ENCODE measurements around the gene VSTM4. TPM values are rescaled to one million over a fixed set of nuclear protein-coding genes. Genes with fewer than 3 reads are reported as not detected.

Gene VSTM4
- total and polyA plus RNA-seq, 3 donors from 2014 or later = 25.6 to 35.8 (median 26.0) TPM

- H3K9me3 ChIP-seq = no peaks in the 10 kb centered on the region
- no peaks in the 10 kb centered on the region for H3K36me3 ChIP-seq (ENCODE audit: low read depth, missing control alignments)
- 86 to 97% methylated on average over 7 to 8 of the region's 8 CpGs for WGBS, 2 donors
- H3K27ac ChIP-seq = no peak overlapping the region
- TF ChIP-seq CTCF (IDR thresholded peaks at IDR 0.05) = no peak
- no peak for TF ChIP-seq POLR2A (IDR thresholded peaks at IDR 0.05)
- H3K4me3 ChIP-seq = no peak overlapping the region
- H3K27me3 ChIP-seq = no peaks in the 10 kb centered on the region
- intact Hi-C loops (cut with DNase I; ENCODE audit: low total_unique reads) = no loop called here
- DNase-seq = no peak
- H3K4me1 ChIP-seq = peaks cover 26% of the 10 kb centered on the region
Measured at GRCh38 chr10:49068209-49068608, 47.1 kb downstream of the VSTM4 start.

- Histone ChIP-seq H3K27ac (no peak overlapping the region), H3K4me3 (no peak overlapping the region), H3K27me3 (no peaks in the 10 kb centered on the region), H3K9me3 (no peaks in the 10 kb centered on the region), H3K4me1 (peaks cover 20% of the 10 kb centered on the region), H3K36me3 (ENCODE audit: low read depth, missing control alignments) (no peaks in the 10 kb centered on the region)
- TF ChIP-seq CTCF (IDR thresholded peaks at IDR 0.05) (no peak), POLR2A (IDR thresholded peaks at IDR 0.05) (no peak)
- WGBS, 2 donors = 82 to 91% methylated on average over 5 of the region's 5 CpGs
- intact Hi-C loops (cut with DNase I; ENCODE audit: low total_unique reads) = no loop called here
- no peak for DNase-seq
Measured at GRCh38 chr10:49066944-49067730, 48.2 kb downstream of the VSTM4 start.

- Histone ChIP-seq H3K9me3 (no peaks in the 10 kb centered on the region), H3K4me1 (peaks cover 16% of the 10 kb centered on the region), H3K36me3 (ENCODE audit: low read depth, missing control alignments) (no peaks in the 10 kb centered on the region), H3K27me3 (no peaks in the 10 kb centered on the region), H3K27ac (no peak overlapping the region), H3K4me3 (no peak overlapping the region)
- intact Hi-C loops (cut with DNase I; ENCODE audit: low total_unique reads) = no loop called here
- TF ChIP-seq POLR2A (IDR thresholded peaks at IDR 0.05) (no peak), CTCF (IDR thresholded peaks at IDR 0.05) (no peak)
- no peak for DNase-seq
Measured at GRCh38 chr10:49062229-49062628, 53.1 kb downstream of the VSTM4 start.

GRCh38 chr10:49061667-49062066 lies 53.7 kb downstream of the VSTM4 start:
- Histone ChIP-seq H3K27me3 (no peaks in the 10 kb centered on the region), H3K4me3 (no peak overlapping the region), H3K36me3 (ENCODE audit: low read depth, missing control alignments) (no peaks in the 10 kb centered on the region), H3K27ac (no peak overlapping the region), H3K4me1 (peaks cover 16% of the 10 kb centered on the region), H3K9me3 (no peaks in the 10 kb centered on the region)
- DNase-seq = no peak
- intact Hi-C loops (cut with DNase I; ENCODE audit: low total_unique reads) = no loop called here
- TF ChIP-seq POLR2A (IDR thresholded peaks at IDR 0.05) (no peak), CTCF (IDR thresholded peaks at IDR 0.05) (no peak)
- 96 to 100% methylated on average over 1 of the region's 1 CpG for WGBS, 2 donors

Data from testis (tissue), 3 donors.